ENCODE measurements around the gene ANKRD11.

ANKRD11 gene

DNA sequence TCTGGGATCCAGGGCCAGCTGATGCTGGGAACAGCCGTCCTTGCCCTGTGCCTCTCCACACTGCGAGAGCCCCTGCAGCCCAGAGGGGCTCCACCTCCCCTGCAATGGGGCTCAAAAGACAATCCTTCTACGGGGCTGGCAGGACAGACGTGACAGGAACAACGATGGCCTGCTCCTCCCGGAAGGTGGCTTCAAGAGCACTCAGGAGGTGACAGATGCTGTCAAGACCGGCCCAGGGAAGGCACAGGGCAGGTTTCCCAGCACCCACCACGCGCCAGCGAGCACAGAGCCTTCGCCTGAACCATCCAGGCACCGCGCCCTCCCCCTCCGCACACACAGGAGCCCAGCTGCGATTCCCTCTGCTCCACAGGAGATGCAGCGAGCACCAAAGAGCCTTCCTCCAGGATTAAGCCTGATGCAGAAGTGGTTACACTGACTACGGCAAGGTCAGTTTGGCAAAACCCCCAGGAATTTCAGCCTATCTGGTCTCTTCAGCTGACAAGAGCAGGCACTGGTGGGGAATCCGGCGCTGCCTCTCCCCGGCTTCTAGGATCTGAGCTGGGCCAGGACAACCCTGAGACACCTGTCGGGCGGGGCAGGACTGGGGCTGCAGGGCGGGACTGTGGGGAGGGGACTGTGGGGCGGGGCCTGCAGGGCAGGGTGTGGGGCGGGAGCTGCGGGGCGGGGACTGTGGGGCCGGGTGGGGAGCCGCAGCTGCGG, 169.4 kb downstream of the ANKRD11 start:
- TF ChIP-seq CTCF (IDR thresholded peaks at IDR 0.05; ENCODE audit: low read depth, low read length, missing control alignments): no peak
- DNase-seq (ENCODE audit: low read depth): no peak
- H3K4me3 ChIP-seq (ENCODE audit: low read depth, low read length): peak overlapping the region; percentile 7

DNA sequence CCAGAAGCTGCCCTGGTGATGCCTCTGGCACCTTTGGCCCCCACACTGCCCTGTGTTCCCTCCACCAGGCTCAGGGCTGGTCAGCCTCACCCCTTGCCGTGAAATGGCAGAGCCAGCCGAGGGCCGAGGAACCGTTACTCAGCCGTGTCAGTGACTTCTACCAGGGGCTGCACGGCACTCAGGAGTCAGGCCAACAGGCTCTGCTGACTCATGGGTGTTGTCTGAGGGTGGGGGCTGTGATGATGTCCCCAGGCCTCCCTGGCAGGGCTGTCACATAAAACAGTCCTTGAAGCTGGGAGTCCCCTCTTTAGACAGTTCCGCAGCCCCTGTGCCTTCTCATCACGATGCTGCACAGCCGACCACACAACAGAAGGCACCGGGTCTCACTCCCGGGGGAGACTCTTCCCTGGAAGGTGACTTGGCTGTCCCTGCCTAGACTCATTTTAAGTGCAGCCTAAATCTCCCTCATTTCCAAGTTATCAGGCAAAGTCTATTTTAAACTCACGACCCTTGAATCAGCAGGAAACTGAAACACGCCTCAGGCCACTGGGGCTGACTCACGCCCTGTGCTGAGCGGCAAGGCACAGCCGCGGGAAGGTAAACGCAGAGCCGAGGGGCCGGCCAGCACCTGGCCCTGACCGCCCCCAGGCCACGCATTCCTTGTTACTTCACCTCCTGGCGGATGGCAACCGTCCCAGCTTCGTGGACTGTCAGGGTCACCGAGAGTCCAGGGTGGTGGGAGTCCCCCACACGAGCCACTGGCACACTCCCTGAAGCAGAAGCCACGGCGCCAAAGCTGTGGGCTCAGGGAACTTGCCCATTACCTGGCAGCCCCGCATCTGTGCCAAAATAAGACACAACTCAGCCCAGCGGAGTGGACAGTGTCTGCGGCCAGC, 170.2 kb downstream of the ANKRD11 start:
- H3K4me3 ChIP-seq (ENCODE audit: low read depth, low read length): peak overlapping the region; percentile 7
- no peak for DNase-seq (ENCODE audit: low read depth)
- no peak for TF ChIP-seq CTCF (IDR thresholded peaks at IDR 0.05; ENCODE audit: low read depth, low read length, missing control alignments)

DNA sequence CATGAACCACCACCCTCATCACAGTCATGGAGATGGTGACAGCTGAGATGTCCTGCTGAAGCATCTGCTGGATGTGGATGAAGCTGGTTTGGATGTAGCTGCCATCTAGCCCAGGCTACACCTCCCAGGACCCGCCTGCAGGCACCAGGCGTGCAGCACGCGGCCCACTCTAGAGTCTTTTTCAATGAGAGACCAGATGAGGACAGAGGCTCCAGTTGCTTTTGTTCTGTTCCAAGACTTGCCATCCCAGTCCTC, 170.8 kb downstream of the ANKRD11 start:
- TF ChIP-seq CTCF (IDR thresholded peaks at IDR 0.05; ENCODE audit: low read depth, low read length, missing control alignments): no peak
- no peak for DNase-seq (ENCODE audit: low read depth)
- H3K4me3 ChIP-seq (ENCODE audit: low read depth, low read length): no peak overlapping the region

GRCh38 chr16:89318871-89319630, 171.3 kb downstream of the ANKRD11 start:
- H3K4me3 ChIP-seq (ENCODE audit: low read depth, low read length): no peak overlapping the region
- TF ChIP-seq CTCF (IDR thresholded peaks at IDR 0.05; ENCODE audit: low read depth, low read length, missing control alignments): no peak
- DNase-seq (ENCODE audit: low read depth): no peak

DNA sequence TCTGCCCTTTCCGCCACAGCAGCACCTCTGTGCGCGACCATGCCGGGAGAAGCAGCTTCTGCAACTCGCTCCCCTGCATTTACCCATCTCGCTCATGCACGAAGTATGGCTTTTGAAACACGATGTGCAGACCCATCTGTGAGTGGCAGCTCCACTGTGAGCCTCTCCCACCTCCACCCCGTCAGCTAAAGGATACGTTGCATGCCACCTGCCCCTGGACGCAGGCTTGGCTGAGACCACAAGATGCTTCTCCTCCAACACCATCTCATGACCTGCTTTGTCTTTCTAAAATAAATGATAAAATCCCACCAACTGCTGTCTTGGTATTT, 172.0 kb downstream of the ANKRD11 start:
- TF ChIP-seq CTCF (IDR thresholded peaks at IDR 0.05; ENCODE audit: low read depth, low read length, missing control alignments): no peak
- no peak overlapping the region for H3K4me3 ChIP-seq (ENCODE audit: low read depth, low read length)

GRCh38 chr16:89317729-89318429, 172.5 kb downstream of the ANKRD11 start:
- no peak for DNase-seq (ENCODE audit: low read depth)
- TF ChIP-seq CTCF (IDR thresholded peaks at IDR 0.05; ENCODE audit: low read depth, low read length, missing control alignments): no peak
- no peak overlapping the region for H3K4me3 ChIP-seq (ENCODE audit: low read depth, low read length)

More for the DNA sequence above, 172.0 kb downstream of the ANKRD11 start:
- no peak for DNase-seq (ENCODE audit: low read depth)

Measured in GM12864 (cell line).